GM12875 (cell line): ENCODE results near the gene DYRK3.

Experiments
- H3K4me3 ChIP-seq: one replicate; pipeline ENCODE4 v1.5.1; 2011; ENCODE audit warnings: low read depth, low read length, control low read depth
- TF ChIP-seq, protein P1 (sequence below): IDR thresholded peaks from 2 replicates; pipeline ENCODE4 v1.5.1; 2011; ENCODE audit warnings: low read depth, mild to moderate bottlenecking, control low read depth, inconsistent platforms, low read length, moderate library complexity, borderline replicate concordance; ENCODE audit not compliant: insufficient read depth

The DYRK3 gene

DNA sequence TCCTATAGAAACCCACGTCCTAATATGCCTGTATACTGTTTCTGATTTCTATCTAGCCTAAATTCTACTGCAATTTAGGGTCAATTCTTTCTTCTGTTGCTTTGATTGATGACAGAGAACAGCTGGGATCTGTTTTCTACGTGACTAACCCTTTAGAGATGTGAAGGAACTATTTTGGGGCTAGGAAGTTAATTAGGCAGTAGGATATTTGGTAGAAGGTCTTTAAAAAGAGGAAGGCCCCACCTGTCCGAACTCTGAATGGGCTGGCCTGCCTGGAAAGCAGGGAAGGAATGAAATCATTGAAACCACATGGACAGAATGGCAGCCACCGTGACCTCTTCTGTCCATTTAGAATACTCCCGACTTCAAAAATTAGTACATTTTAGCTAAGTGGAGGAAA, 44.1 kb upstream of the DYRK3 start:
- TF ChIP-seq, protein P1, sequence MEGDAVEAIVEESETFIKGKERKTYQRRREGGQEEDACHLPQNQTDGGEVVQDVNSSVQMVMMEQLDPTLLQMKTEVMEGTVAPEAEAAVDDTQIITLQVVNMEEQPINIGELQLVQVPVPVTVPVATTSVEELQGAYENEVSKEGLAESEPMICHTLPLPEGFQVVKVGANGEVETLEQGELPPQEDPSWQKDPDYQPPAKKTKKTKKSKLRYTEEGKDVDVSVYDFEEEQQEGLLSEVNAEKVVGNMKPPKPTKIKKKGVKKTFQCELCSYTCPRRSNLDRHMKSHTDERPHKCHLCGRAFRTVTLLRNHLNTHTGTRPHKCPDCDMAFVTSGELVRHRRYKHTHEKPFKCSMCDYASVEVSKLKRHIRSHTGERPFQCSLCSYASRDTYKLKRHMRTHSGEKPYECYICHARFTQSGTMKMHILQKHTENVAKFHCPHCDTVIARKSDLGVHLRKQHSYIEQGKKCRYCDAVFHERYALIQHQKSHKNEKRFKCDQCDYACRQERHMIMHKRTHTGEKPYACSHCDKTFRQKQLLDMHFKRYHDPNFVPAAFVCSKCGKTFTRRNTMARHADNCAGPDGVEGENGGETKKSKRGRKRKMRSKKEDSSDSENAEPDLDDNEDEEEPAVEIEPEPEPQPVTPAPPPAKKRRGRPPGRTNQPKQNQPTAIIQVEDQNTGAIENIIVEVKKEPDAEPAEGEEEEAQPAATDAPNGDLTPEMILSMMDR = no peak

DNA sequence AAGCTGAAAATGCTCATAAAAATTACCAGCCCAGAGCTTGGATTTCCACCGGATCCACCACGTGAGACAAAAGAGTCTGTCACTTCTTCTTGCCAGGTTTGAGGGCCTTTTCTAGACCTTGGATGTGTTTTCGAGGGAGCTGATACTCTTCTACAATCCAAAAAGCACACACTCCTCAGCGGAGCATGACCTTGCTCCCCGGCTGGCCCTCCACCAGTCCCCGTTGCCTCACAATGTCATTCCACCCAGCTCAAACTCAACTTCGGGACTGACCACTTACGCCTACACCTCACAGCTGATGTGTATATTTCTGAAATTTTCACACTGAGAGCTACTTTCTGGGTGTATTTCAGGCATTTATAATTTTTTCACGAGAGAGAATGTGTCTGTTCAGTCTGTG, 43.6 kb upstream of the DYRK3 start:
- no peak overlapping the region for H3K4me3 ChIP-seq

More for the DNA sequence above, 44.1 kb upstream of the DYRK3 start:
- no peak overlapping the region for H3K4me3 ChIP-seq

DNA sequence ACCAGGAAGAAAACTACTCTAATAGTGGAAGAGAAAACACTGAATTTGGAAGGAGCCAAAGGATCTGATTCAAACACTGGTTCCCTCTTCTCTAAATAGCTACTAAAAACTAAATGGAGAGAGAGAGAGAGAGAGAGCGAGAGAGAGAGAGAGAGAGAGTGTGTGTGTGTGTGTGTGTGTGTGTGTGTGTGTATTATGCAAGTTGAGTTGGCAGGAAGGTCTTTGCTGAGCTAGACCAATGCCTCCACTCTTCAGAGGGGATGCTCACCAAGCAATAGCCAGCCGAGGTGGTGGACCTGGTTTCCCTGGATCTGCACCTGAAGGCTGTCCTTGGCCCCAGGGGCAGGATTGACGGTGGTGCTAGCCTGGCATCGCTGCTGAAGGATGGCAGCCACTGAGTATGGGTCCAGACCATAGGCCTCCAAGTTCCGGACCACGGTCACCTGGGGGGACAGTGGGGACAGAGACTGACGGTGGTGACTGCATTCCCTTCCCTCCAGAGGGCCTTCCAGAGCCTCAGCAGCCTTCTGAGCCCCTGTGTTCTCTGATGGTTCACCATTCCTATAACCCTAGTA, 41.9 kb upstream of the DYRK3 start:
- no peak overlapping the region for H3K4me3 ChIP-seq
- TF ChIP-seq, protein P1 = no peak

More for the DNA sequence above, 43.6 kb upstream of the DYRK3 start:
- TF ChIP-seq, protein P1 = no peak

DNA sequence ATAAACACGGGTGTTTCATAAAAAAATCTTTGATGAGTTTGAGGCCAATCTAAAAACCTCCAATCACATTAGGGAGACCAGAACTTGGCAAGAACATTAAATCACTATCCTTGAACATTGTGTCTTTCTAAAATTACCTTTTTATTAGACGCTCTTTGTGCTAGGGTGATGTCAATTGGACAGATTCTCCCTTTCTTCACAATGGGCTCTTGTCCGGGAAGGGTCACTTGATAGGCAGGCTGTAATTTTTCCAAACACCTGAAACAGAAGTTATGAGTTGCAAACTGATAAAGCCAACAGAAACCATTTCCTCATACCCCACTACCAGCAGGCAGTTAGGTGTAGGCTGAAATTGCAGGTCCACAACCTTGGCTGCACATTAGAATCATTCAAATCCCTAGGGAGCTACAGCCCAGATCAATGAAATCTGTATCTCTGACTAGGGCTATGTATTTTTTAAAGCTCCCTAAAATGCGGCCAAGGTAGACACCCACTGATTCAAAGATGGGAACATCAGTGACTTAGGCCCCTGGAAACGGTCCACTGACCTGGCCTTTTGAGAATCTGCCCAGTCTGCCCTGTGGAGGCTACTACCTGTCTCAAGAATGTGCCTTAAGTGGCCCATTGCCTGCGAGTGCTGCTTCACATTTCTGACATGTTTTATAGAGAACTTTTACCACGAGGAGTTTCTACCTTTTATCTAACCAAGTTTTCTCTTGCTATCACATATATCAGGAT, 39.6 kb upstream of the DYRK3 start:
- TF ChIP-seq, protein P1 = no peak
- no peak overlapping the region for H3K4me3 ChIP-seq

DNA sequence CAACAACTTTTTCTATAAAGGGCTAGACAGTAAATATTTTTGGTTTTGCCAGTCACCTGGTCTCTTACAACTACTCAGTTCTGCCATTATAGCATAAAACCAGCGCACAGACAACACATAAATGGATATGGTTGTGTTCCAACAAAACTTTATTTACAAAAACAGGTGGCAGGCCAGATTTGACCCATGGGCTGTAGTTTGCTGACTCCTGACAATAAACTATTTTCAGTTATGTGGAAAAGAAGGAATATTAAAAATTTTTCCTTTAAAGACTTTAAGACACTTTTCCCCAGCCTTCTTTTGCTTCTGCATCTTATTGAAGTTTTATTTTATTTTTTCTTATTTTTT, 39.0 kb upstream of the DYRK3 start:
- TF ChIP-seq, protein P1 = no peak

DNA sequence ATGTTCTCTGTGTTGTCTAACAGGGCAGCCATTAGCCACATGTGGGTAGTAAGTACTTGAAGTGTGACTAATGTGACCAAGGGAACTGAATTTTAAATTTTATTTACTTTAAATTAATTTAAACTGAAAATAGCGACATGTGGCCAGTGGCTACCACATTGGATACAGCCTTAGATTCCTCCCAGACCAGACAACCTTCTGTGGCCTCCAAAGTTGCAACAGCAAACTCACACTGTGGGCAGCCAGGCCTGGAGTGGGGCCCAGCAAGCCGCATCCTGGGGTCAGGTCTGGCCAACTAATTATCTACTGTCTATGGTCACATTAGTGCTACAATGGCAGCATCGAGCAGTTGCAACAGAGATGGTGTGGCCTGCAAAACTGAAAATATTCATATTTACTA, 34.8 kb upstream of the DYRK3 start:
- TF ChIP-seq, protein P1 = no peak
- H3K4me3 ChIP-seq = no peak overlapping the region

More for the DNA sequence above, 39.0 kb upstream of the DYRK3 start:
- no peak overlapping the region for H3K4me3 ChIP-seq

DNA sequence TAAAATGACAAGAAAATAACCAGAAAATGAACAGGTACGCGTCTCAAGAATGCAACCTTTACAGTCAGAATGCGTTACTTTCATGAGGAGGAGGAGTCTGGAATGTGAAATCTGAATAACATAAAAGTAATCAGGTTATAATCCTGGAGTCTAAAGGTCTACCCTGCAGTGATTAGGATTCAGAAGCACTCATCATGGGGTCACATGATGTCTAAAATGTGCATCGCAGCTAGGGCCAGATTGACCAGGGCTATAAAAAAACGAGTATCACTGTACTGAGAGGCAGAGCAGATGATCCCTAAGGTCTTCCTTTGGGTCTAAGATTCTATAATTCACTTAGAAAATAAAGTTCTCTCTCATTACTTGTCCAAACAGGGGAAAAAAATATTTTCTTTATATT, 30.5 kb upstream of the DYRK3 start:
- no peak overlapping the region for H3K4me3 ChIP-seq
- TF ChIP-seq, protein P1 = no peak
